Stimulated activated CD4-positive, alpha-beta T cell treated with anti-CD3 and anti-CD28 coated beads, Interleukin-1b, Interleukin-23, amount 100 ng/mL, for 48 hours (primary cell): Measurements from ENCODE around the gene PITX1.

Source experiments
- DNase-seq: peaks from one replicate; pipeline ENCODE4 v3.0.0-alpha.2; 2020

PITX1 gene

DNA sequence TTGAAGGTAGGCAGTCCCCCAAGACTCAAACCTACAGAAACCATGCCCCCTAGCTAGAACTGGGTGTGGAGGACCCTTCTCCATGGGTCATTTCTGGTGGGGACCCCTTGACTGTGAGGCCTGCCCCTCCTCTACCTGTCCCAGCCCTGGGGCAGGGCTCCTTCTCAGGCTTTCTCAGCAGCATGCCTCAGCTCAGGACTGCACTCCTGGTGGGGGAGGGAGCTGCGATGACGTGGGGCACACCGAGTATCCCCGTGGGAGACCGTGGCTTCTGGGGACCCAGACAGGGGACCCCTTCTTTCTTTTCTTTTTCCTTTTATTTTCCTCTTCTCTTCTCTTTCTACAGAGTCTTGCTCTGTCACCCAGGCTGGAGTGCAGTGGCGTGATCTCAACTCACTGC is 27.0 kb upstream of the PITX1 start:
- DNase-seq: no peak

DNA sequence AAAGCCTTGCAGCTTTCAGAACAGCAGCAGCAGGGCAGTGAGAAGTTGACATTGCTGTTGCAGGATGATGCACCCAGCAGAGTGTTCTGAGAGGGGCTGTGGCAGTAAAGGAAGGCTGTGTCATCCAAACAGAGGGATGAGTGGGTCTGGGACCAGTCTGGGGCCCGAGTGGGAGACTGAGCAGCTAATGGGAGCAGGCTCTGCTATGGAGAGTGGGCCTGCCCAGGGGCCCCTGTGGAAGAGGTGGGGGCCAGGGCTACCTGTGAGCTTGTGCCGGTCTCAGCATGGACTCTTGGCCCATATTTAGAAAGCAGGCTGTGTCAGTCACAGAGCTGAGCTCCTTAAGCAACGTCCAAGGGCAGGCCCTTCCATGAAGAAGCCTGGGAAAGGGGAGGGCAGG is 26.0 kb upstream of the PITX1 start:
- DNase-seq: no peak

DNA sequence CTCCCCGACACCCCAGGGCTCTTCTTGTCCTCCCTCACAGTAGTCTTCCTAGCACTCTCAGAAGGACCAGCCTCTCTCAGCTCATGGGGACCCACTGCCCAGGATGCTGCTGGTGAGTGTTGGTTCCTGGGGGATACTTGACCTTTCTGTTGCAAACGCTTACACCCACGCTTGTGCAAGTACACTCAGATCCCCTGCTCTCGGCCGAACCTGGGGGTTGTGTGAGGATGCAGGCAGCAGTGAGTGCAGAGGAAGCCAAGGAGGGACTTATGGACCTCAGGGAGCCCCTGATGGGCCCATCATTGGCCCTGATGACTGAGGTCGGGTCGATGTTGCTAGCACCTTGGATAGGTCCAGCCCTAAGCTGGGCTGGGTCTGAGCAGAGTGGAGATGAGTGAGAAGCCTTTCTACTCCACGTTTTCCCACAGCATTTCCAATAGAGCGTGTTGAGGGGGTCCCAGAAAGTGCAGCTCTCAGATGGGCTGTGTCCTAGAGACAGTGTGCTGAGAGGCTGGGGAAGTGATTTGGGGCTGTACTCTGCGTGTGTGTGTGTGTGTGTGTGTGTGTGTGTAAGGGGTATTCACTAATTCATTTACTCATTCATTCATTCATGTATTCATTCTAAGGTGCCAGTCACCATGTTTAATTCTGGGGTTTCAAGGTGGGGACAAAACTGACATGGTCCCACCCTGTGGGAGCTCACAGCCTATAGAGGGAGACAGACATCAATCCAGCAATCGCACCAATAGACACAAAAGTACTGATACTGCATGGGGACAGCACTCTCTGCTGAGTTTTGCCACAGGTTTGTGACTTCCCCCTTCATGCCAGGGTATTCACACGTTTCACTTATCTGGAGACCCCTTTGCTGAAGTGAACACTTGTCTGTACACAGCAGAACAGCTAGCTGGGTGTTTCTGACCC is 25.2 kb upstream of the PITX1 start:
- no peak for DNase-seq

DNA sequence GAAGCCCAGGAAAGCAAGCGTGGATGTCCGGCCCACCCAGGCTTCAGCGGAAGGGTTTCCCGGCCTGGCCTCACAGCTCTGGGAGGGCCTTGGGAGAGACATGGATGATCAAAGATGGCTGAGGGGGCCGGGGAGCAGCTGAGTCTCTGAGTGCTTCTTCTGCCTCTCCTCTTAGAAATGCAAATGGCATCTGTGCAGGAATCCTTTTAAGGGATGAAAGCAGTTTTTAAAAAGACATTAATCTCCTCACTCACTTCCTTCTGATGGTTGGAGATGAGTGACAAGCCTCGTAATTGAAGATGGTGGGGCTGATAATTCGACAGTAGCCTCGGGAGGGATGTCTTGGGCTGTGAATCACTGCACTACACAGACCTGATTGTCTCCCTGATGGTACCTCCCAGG is 24.3 kb upstream of the PITX1 start:
- DNase-seq: no peak

DNA sequence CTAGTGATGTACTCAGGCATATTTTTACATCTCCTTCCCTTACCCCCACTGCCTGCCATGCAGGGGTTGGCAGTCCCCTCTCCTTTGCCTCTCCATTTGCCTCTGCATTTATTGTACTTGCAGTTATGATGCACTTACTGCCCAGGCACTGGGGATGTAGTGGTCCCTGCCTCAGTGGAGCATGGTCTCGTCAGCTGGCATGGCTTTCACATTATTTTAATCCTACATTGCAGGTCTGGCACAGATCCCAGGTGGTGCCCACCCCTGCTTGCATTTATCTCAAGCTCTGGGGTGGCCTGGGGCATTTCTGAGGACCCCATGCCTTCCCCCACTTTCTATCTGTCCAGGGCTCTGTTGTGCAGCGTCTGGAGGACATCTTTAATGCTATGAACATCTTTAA is 23.2 kb upstream of the PITX1 start:
- no peak for DNase-seq

DNA sequence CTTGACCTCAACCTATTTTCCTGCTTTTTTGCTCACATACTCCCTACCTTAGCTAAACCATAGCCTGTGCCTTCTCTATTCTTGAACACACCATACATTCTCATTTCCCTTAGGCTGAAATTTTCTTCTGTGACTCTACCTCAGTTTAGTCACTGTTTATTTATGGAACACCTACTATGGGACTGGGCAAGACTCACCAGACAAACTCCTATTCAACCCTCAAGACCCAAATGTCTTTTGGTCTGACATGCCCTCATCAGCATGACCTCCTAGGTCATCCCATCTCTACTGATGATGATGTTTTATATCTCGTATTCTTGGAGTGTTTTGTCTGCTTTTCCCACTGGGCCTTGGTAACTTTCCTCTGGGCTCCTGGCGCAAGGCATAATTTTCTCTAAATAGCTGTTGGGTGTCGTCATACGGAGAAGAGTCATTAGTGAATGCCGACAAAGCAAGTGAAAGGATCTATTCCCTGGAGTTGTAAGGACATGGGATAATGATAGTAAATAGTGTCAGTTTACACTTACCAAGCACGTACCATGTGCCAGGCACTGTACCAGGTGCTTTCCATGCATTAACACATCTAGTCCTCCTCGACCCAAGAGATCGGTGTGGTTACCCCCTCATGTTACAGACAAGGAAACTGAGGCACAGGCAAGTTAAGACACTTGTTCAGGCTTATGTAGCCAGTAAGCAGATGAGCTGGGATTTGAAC is 22.4 kb upstream of the PITX1 start:
- DNase-seq: no peak

DNA sequence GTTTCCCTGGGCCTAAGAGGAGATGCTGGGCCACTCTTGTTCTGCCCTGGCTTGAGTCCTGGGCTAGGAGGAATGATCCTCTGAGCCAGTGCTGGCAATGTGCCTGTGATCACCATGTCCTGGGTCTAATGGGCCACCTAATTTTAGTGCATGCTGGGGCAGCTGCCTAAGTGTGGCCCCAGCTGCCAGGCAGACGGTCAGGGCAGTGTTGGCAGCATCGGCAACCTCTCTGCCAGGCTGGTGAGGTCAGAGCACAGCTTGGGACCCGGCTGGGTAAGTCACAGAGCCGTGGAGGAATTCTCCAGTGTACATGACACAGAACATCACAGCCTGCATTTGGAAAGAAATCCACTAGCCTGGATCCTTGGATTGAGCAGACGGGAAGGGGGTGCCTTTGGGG is 21.4 kb upstream of the PITX1 start:
- no peak for DNase-seq

DNA sequence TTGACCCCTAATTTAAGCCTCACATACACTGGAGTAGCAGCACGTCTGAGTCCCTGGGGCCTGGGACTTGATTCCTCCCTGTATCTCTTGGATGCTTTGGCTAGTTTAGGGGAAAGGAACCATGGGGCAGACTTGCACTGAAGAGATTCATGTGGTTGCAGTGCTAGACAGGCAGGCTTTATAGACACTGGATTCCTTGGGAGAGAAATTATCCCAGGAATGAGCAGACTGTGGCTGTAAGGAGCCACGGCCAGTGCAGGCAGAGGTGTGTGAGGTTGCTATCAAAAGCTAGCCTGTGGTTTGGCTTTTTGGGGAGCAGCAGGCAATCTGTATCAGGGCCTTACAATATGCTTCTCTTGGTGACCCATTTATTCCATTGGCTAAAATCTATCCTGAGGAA is 20.5 kb upstream of the PITX1 start:
- DNase-seq: no peak

DNA sequence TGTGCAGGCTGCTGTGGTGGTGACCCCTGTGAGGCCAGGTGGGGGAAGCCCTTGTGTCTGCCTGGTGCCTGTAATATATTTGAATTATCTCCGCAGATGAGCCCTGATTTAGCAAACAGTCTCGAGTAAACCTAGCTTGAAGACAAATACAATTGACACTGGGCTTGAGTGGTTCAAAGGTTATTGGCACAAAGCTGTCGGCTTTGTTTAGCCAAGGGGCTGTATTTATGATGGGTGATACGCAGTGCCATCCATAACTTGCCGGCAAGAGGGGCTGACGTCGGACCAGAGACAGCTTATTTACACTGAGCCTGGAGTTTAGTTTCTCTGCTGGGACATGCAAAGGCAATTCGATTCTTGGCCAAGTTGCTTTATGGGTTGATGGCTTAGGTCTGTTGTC is 20.0 kb upstream of the PITX1 start:
- DNase-seq: no peak

DNA sequence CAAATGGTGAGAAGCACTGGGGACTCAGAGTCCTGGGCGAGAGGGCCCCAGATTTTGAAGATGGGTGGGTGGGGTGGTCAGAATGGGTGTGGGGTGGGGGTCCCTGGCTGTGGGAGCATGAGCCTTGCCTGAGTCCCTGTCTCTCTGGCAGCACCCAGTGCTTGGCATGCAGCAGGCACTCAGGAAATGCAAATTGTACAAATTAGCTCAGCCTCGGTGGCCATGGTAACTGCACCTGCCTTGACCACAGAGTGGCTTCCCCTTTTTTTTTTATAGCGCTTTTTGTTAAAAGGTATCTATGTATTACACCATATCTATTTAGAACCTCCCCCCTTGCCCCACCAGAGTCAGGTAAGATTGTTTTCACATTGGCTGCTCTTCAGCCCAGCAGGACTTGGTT is 19.2 kb upstream of the PITX1 start:
- no peak for DNase-seq

DNA sequence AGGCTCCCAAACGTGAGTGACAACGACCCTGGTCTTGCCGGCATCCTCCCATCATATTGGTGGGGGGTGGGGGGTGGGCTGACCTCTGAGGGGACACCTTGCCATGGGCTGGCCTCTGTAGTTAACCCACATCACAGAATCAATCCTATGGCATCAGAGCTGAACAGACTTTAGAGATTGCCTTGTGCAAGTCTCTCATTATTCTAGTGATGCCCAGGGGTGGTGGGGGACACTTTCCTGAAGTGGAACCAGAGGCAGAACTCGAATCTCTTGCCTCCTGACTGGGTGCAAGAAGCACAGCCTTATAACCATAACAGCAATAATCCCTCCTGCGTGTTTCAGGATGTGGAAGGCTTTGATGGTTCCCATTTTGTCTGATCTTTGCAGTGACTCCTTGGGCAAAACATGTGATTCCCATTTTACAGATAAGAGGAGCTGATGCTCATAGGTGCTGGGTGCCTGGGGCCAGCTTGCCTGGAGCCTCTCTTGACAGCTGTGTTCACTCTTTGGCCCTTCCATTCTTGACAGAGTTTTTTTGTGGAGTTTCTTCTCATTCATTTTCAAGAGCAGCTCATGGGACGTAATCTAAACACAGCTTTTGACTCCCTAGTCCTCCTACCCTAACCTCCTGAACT is 18.6 kb upstream of the PITX1 start:
- no peak for DNase-seq

DNA sequence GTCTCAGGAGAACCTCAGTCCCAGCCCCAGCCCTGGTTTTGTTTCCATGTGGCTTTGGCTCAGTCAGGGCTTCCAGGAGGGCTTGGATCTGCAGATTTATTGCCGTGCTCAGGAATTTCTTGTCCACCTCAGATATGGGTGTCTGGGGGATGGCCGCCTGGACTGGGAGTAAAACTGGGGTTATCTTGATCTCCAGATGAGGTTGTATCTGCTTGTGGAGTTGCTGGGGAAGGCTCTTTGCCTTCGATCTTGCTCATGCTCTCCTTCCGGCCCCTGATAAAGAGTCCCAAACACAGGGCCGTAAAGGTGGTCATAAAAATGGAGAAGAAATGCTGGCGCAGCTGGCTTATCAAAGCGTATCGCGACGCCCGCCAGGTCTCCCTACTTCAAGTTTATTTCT is 17.8 kb upstream of the PITX1 start:
- DNase-seq: no peak

DNA sequence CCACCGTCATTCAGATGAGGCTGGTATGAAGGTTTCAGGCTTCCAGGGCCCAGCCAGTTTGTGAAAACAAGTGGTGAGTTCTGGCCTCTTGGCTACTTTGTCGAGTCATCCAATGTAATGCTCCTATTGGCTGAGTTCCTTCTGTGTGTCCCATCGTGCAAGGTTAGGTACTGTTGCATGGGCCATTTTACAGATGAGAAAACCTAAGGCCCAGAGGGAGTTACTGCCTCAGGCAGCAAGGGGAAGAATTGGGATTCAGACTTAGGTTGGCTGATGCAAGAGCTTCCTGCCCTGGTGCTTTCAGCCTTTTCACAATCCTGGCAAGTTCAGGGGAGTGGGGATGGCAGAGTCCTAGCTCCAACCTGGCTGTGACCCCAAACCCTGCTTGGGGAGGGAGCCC is 17.4 kb upstream of the PITX1 start:
- no peak for DNase-seq

DNA sequence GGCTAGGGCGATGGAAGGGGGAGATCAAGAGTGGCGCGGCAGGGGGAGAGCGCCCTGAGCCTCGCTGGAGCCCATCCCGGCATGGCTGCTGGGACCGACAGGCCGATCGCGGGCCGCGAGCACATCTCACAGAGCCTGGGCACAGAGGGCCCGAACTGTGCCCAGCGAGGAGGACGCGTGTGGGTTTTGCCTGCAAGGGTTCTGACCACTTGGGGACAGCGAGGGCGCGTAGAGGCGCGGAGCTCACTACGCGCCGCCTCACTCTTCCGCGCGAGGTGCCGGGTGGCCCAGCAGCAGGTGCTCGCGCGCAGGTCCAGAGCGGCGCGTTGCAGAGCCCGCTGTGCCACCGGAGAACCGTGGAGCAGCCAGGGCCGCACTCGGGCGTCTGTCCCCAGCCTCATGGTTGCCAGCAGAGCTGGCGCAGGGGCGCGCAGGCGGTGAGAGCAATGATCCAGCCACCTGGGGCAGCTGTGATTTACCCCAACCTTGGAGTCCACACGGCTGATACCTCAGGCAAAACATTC is 16.3 kb upstream of the PITX1 start:
- no peak for DNase-seq

DNA sequence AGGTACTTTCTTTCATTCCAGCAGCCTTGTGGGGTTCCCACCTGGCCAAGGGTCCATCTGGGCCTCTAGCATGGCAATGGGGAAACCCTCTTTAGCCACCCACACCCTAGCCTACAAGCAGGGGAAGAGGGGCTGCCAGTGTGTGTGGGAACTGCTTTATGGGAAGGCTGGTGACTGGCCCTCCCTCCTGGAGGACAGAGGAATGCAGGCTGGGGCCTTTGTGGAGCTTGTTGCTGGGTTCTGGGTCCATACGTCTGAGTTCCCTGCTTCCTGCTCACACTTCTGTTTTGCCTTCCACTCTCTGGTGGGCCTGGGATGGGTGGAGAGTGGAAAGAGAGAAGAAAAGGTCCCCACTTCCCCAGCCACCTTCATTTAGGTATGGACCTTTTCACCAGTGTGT is 14.9 kb upstream of the PITX1 start:
- DNase-seq: no peak

DNA sequence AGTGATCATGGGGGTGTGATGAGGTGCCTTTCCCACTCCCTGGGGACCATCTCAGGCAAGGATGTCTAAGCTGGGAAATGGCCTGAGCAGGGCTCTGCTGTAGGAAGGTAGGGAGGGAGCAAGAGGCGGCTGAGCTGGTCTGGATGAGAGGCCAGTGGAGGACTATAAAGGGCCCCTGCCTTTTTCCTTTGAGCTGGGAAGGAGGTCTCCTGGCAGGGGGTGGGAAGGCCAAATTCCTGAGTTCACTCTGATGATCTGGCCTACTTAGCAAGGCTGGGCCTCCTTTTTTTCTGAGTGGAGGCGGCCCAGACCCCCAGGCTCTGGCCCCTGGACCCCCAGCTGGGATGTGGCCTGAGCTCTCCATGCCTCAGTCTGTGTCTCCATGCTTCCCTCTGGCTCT is 14.3 kb upstream of the PITX1 start:
- DNase-seq: no peak

DNA sequence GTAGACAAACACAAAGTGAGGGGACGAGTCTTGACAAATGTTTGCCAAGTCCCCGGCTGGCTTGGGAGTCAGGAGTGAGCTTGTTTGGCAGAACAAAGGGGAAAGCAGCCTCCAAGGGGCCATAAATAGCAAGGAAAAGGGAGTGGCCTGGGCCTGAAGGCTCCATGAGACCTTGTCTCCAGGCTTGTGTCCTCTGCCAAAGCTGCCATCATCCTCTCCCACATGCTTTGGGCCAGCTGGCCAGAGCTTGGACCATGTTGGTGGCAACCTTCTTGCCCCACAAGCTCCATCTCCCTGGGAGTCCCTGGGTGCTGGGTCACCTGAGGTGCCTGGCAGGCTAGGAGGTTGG is 13.3 kb upstream of the PITX1 start:
- no peak for DNase-seq

DNA sequence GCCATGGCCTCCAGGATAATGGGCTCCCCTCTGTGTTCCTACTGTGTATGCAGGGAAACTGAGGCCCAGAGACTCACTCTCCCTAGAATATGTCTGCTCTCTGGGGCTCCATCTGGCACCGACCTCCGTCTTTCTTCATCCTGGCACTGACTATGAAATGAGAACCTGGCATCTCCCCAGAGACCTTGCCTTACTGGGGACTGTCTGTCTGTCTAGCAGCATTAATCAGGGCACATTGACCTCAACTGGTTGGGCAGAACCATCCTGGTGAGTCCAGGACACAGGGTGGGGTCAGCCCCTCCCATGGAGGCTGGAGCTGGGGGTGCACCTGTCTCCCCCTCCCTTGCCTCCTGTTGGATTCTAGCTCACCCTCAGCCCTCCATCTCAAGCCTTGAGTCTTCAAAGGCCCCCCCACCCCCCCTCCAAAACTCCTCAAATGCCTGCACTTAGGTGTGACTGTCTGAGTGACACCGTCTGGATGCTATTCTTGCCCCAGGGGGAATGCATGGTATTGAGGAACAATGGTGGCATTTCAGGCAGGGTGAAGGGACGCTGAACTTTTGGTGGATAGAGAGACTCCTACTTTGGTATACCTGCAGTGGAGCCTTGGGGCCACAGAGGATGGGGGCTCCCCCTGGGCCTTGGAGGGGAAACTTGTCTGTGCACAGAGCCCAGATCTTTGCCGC is 12.8 kb upstream of the PITX1 start:
- DNase-seq: no peak

DNA sequence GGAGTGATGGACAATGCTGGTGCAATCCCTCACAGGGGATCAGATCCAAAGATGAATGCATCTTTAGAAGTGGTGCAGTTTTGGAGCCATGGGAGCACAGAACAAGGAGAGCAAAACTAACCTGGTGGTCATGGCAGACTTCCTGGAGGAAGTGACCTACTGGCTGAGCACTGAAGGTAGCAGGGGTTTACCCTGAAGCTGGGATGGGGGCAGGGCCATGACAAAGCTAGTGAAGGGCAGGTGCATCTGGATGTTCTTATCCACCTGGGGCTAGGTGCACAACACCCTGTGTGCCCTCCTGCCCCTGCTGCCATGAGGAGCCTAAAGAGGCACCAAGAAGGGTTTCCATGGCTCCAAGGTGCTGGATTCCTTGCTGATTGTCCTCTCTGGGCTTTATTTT is 11.5 kb upstream of the PITX1 start:
- DNase-seq: no peak

DNA sequence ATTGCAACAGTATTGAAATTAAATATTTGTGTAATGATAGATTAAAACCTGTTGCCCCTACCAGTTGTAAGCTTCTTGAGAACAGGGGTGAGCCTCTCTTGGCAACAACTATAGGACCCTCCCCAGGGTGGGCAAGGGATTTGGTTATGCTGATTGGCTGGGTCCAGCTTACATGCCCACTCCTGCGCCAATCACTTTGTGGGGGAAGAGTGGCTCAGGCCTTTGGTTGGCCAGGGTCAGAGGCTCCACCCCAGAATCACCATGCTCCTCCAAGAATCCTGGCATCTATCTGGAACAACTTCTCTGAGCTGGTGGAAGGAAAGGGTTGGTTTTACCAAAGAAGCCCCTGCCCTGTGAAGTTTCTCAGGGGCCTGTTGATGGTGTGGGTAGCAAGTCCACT is 8.6 kb upstream of the PITX1 start:
- DNase-seq: no peak

DNA sequence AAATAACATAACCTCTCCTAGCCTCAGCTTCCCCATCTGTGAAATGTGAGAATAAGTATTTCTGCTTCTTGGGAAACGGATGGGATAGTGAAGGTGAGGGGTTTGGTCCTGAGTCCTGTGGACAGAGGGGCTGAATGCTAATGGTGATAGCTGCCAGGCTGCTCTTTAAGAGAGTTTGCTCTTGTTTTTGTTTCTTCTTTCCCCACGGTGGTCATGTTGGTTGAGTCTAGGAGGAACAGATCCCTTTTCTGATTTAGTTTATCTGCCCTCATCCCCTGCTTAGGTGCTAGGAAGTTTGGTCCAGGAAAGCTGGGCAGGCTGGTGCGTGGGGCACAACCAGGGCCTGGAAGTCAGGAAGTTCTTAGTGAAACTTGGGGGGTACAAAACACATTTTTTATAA is 7.7 kb upstream of the PITX1 start:
- DNase-seq: no peak

DNA sequence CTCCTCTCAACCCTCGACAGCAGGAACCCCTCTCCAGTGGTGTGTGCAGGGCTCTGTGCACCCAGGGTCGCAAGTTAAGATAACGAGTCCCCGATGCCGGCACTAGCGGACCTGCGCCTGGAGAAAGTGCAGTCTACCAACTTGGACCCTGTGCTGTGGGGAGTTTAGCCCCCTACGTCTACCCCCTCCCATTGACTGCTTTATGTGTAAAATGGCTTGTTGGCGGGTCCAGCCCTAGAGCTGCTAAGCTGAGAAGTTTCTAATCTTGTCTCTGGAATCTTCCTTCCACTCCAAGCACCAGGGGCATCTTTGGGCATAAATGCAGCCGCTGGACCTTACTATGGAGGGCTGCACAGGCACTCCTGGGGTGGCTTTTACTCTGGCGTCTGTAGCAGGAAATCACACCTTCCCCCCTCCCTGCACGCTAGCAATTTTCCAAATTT is 7.1 kb upstream of the PITX1 start:
- DNase-seq: no peak
